ENCODE data around the gene TNFSF8. TPM values are rescaled to one million over a fixed set of nuclear protein-coding genes. Genes with fewer than 3 reads are reported as not detected.

TNFSF8 gene
- not detected for total RNA-seq (2021; fragmentation: NEBNext Ultra II Directional; extraction: Animal tissue kit (Norgen Biotek cat#: 25700))
- long read RNA-seq = 0 reads

- DNase-seq = no peak
- no peak for TF ChIP-seq CTCF (IDR thresholded peaks at IDR 0.05)
- Mint-ChIP-seq H3K9me3 (no peaks in the 10 kb centered on the region), H3K27ac (no peak within 1 kb of the TSS), H3K36me3 (ENCODE audit: low read depth) (no peaks in the 10 kb centered on the region), H3K4me3 (no peak within 1 kb of the TSS), H3K4me1 (ENCODE audit: low read depth) (no peaks in the 10 kb centered on the region), H3K27me3 (ENCODE audit: insufficient read depth) (peaks cover 44% of the 10 kb centered on the region)
Observed at GRCh38 chr9:114930056-114930812, at the start of gene TNFSF8. TNFSF8 (minus strand) TSS chr9:114930591; CDS start chr9:114930303, 288 bp downstream.

- no peak for TF ChIP-seq CTCF (IDR thresholded peaks at IDR 0.05)
- Mint-ChIP-seq H3K4me1 (ENCODE audit: low read depth) (no peaks in the 10 kb centered on the region), H3K27me3 (ENCODE audit: insufficient read depth) (peaks cover 10% of the 10 kb centered on the region), H3K27ac (no peak overlapping the region), H3K36me3 (ENCODE audit: low read depth) (no peaks in the 10 kb centered on the region), H3K4me3 (no peak overlapping the region), H3K9me3 (no peaks in the 10 kb centered on the region)
- no peak for DNase-seq
Observed at GRCh38 chr9:114973216-114973615, 42.8 kb upstream of the TNFSF8 start.

- Mint-ChIP-seq H3K27me3 (ENCODE audit: insufficient read depth) (peaks cover 9% of the 10 kb centered on the region), H3K4me3 (no peak overlapping the region), H3K4me1 (ENCODE audit: low read depth) (no peaks in the 10 kb centered on the region), H3K9me3 (no peaks in the 10 kb centered on the region), H3K27ac (no peak overlapping the region), H3K36me3 (ENCODE audit: low read depth) (no peaks in the 10 kb centered on the region)
- no peak for DNase-seq
- no peak for TF ChIP-seq CTCF (IDR thresholded peaks at IDR 0.05)
Observed at GRCh38 chr9:114972510-114973136, 42.2 kb upstream of the TNFSF8 start.

GRCh38 chr9:114969269-114969668 lies 38.9 kb upstream of the TNFSF8 start:
- Mint-ChIP-seq H3K4me3 (no peak overlapping the region), H3K27ac (no peak overlapping the region), H3K4me1 (ENCODE audit: low read depth) (no peaks in the 10 kb centered on the region), H3K36me3 (ENCODE audit: low read depth) (no peaks in the 10 kb centered on the region), H3K27me3 (ENCODE audit: insufficient read depth) (peaks cover 16% of the 10 kb centered on the region), H3K9me3 (0 out of 2 replicates have a peak, but pooled peaks cover 3% of the 10 kb centered on the region)
- TF ChIP-seq CTCF (IDR thresholded peaks at IDR 0.05) = no peak
- DNase-seq = no peak

- 0 out of 2 replicates have a peak, but pooled peaks cover 4% of the 10 kb centered on the region for H3K9me3 Mint-ChIP-seq
- no peak for DNase-seq
- no peaks in the 10 kb centered on the region for H3K4me1 Mint-ChIP-seq (ENCODE audit: low read depth)
- H3K4me3 Mint-ChIP-seq = no peak overlapping the region
- no peak overlapping the region for H3K27ac Mint-ChIP-seq
- no peak for TF ChIP-seq CTCF (IDR thresholded peaks at IDR 0.05)
- H3K27me3 Mint-ChIP-seq (ENCODE audit: insufficient read depth) = peaks cover 14% of the 10 kb centered on the region
- H3K36me3 Mint-ChIP-seq (ENCODE audit: low read depth) = no peaks in the 10 kb centered on the region
Observed at GRCh38 chr9:114968671-114969070, 38.3 kb upstream of the TNFSF8 start.

Data from HFFc6 (cell line).